ENCODE measurements around the gene PRKAR2A. TPM values are rescaled to one million over a fixed set of nuclear protein-coding genes. Genes with fewer than 3 reads are reported as not detected.

PRKAR2A gene
- total RNA-seq, 3 donors from 2014 or later (not counting 1 experiment from before 2014, with no cell fraction given) = 40.5 to 43.5 (median 42.7) TPM

GRCh38 chr3:48698891-48699290 is 148.8 kb downstream of the PRKAR2A start:
- H3K27ac Mint-ChIP-seq = peak overlapping the region in 1 of 2 donors; percentile 41
- 95% methylated on average over 8 of the region's 8 CpGs for WGBS (ENCODE audit: insufficient coverage)
- no peak for TF ChIP-seq CTCF (IDR thresholded peaks at IDR 0.05)
- H3K27me3 ChIP-seq (ENCODE audit: control insufficient read depth, insufficient read depth, low read length) = no peaks in the 10 kb centered on the region
- peaks cover 5% of the 10 kb centered on the region for H3K4me1 ChIP-seq (ENCODE audit: control insufficient read depth, insufficient read depth, low read length)
- H3K4me3 ChIP-seq (ENCODE audit: low read length) = no peak overlapping the region
- peaks cover 37% of the 10 kb centered on the region for H3K36me3 ChIP-seq (ENCODE audit: control insufficient read depth, insufficient read depth, low read length)
- no peaks in the 10 kb centered on the region for H3K9me3 Mint-ChIP-seq
- H3K4me1 Mint-ChIP-seq = peaks cover 26 to 35% of the 10 kb centered on the region in 2 donors
- H3K4me3 Mint-ChIP-seq = no peak overlapping the region
- H3K36me3 Mint-ChIP-seq = peaks cover 7% of the 10 kb centered on the region
- H3K9me3 ChIP-seq (ENCODE audit: control insufficient read depth, insufficient read depth, low read length) = no peaks in the 10 kb centered on the region
- H3K27ac ChIP-seq (ENCODE audit: low read length) = no peak overlapping the region
- no peak for ATAC-seq
- no peaks in the 10 kb centered on the region for H3K27me3 Mint-ChIP-seq (ENCODE audit: low read depth in 2 of 2)
- intact Hi-C loops (cut with micrococcal nuclease) = no loop called here
- DNase-seq = no peak

GRCh38 chr3:48697952-48698351 is 149.7 kb downstream of the PRKAR2A start:
- Histone ChIP-seq H3K4me1 (ENCODE audit: control insufficient read depth, insufficient read depth, low read length) (peaks cover 5% of the 10 kb centered on the region), H3K27me3 (ENCODE audit: control insufficient read depth, insufficient read depth, low read length) (no peaks in the 10 kb centered on the region), H3K27ac (ENCODE audit: low read length) (no peak overlapping the region), H3K36me3 (ENCODE audit: control insufficient read depth, insufficient read depth, low read length) (peaks cover 47% of the 10 kb centered on the region), H3K9me3 (ENCODE audit: control insufficient read depth, insufficient read depth, low read length) (no peaks in the 10 kb centered on the region), H3K4me3 (ENCODE audit: low read length) (no peak overlapping the region)
- Mint-ChIP-seq H3K27ac (no peak overlapping the region), H3K27me3 (ENCODE audit: low read depth in 2 of 2) (no peaks in the 10 kb centered on the region), H3K9me3 (no peaks in the 10 kb centered on the region), H3K4me3 (no peak overlapping the region), H3K4me1 (peaks cover 22 to 34% of the 10 kb centered on the region in 2 donors), H3K36me3 (peaks cover 7% of the 10 kb centered on the region)
- TF ChIP-seq CTCF (IDR thresholded peaks at IDR 0.05) = no peak
- intact Hi-C loops (cut with micrococcal nuclease) = no loop called here
- ATAC-seq = no peak
- DNase-seq = no peak
- 79% methylated on average over 3 of the region's 3 CpGs for WGBS (ENCODE audit: insufficient coverage)

GRCh38 chr3:48696601-48697000 is 151.1 kb downstream of the PRKAR2A start:
- no peak overlapping the region for H3K27ac ChIP-seq (ENCODE audit: low read length)
- TF ChIP-seq CTCF (IDR thresholded peaks at IDR 0.05) = no peak
- H3K4me3 ChIP-seq (ENCODE audit: low read length) = no peak overlapping the region
- H3K27me3 ChIP-seq (ENCODE audit: control insufficient read depth, insufficient read depth, low read length) = no peaks in the 10 kb centered on the region
- ATAC-seq (no peak), DNase-seq (no peak)
- H3K4me1 ChIP-seq (ENCODE audit: control insufficient read depth, insufficient read depth, low read length) = peaks cover 5% of the 10 kb centered on the region
- H3K9me3 ChIP-seq (ENCODE audit: control insufficient read depth, insufficient read depth, low read length) = no peaks in the 10 kb centered on the region
- peaks cover 56% of the 10 kb centered on the region for H3K36me3 ChIP-seq (ENCODE audit: control insufficient read depth, insufficient read depth, low read length)
- Mint-ChIP-seq H3K4me3 (no peak overlapping the region), H3K9me3 (no peaks in the 10 kb centered on the region), H3K4me1 (peaks cover 13 to 28% of the 10 kb centered on the region in 2 donors), H3K27ac (no peak overlapping the region), H3K36me3 (no peaks in the 10 kb centered on the region), H3K27me3 (ENCODE audit: low read depth in 2 of 2) (no peaks in the 10 kb centered on the region)
- intact Hi-C loops (cut with micrococcal nuclease) = no loop called here

Other genes with a start within 250 kb of the PRKAR2A start
- 100 to 1,000 TPM; 117 to 139 (median 124) TPM for gene UQCRC1, start 238.2 kb downstream of the PRKAR2A start, total RNA-seq
- gene TMEM89, start 226.1 kb downstream of the PRKAR2A start, total RNA-seq = not detected
- 10 to 100 TPM; 25.8 to 37.6 (median 32.3) TPM for gene SLC26A6, start 212.4 kb downstream of the PRKAR2A start, total RNA-seq
- 1 to 10 TPM; 2.0 to 3.4 (median 2.6) TPM for gene CELSR3, start 185.0 kb downstream of the PRKAR2A start, total RNA-seq
- 10 to 100 TPM; 12.2 to 14.1 (median 12.8) TPM for gene NCKIPSD, start 162.0 kb downstream of the PRKAR2A start, total RNA-seq
- 100 to 1,000 TPM; 140 to 151 (median 148) TPM for gene IP6K2, start 130.7 kb downstream of the PRKAR2A start, total RNA-seq
- 10 to 100 TPM; 29.5 to 64.0 (median 48.3) TPM for gene SLC25A20, start 51.0 kb upstream of the PRKAR2A start, total RNA-seq
- 100 to 1,000 TPM; 239 to 291 (median 243) TPM for gene ARIH2, start 71.0 kb upstream of the PRKAR2A start, total RNA-seq
- 10 to 100 TPM; 28.8 to 31.3 (median 30.6) TPM for gene P4HTM, start 142.4 kb upstream of the PRKAR2A start, total RNA-seq
- gene WDR6, start 159.5 kb upstream of the PRKAR2A start, total RNA-seq = 100 to 1,000 TPM; 113 to 167 (median 129) TPM
- gene DALRD3, start 170.7 kb upstream of the PRKAR2A start, total RNA-seq = 10 to 100 TPM; 16.8 to 20.1 (median 18.0) TPM
- gene NDUFAF3, start 174.2 kb upstream of the PRKAR2A start, total RNA-seq = 10 to 100 TPM; 51.0 to 72.9 (median 66.1) TPM
- gene IMPDH2, start 181.5 kb upstream of the PRKAR2A start, total RNA-seq = 10 to 100 TPM; 45.6 to 85.7 (median 50.0) TPM
- gene QRICH1, start 246.2 kb upstream of the PRKAR2A start, total RNA-seq = 100 to 1,000 TPM; 220 to 230 (median 227) TPM

Measured in natural killer cell (primary cell).